ENCODE data around the gene PHLDB1.

Gene PHLDB1

GRCh38 chr11:118640332-118641154, 33.1 kb downstream of the PHLDB1 start:
- DNase-seq, result peak; percentile 42

- peak; percentile 94 for DNase-seq
Observed at GRCh38 chr11:118641397-118642019, 34.1 kb downstream of the PHLDB1 start.

- no peak for DNase-seq
Observed at GRCh38 chr11:118643142-118643994, 36.0 kb downstream of the PHLDB1 start.

- no peak for DNase-seq
Observed at GRCh38 chr11:118643995-118644345, 36.6 kb downstream of the PHLDB1 start.

GRCh38 chr11:118644496-118644895, 37.1 kb downstream of the PHLDB1 start:
- no peak for DNase-seq

GRCh38 chr11:118645066-118645715, 37.8 kb downstream of the PHLDB1 start:
- DNase-seq, result no peak

GRCh38 chr11:118646393-118646792, 39.0 kb downstream of the PHLDB1 start:
- DNase-seq, result no peak

GRCh38 chr11:118648291-118648690, 40.9 kb downstream of the PHLDB1 start:
- DNase-seq, result no peak

GRCh38 chr11:118649941-118650340, 42.5 kb downstream of the PHLDB1 start:
- DNase-seq, result no peak

GRCh38 chr11:118650366-118650765, 43.0 kb downstream of the PHLDB1 start:
- no peak for DNase-seq

- DNase-seq, result no peak
Observed at GRCh38 chr11:118651820-118652219, 44.4 kb downstream of the PHLDB1 start.

GRCh38 chr11:118652681-118653181, 45.3 kb downstream of the PHLDB1 start:
- DNase-seq, result no peak

GRCh38 chr11:118653684-118654390, 46.4 kb downstream of the PHLDB1 start:
- no peak for DNase-seq

GRCh38 chr11:118655486-118656190, 48.2 kb downstream of the PHLDB1 start:
- no peak for DNase-seq

GRCh38 chr11:118656563-118657165, 49.2 kb downstream of the PHLDB1 start:
- DNase-seq, result no peak

- no peak for DNase-seq
Observed at GRCh38 chr11:118657238-118657637, 49.8 kb downstream of the PHLDB1 start.

- no peak for DNase-seq
Observed at GRCh38 chr11:118657709-118658428, 50.5 kb downstream of the PHLDB1 start.

GRCh38 chr11:118658429-118659313, 51.3 kb downstream of the PHLDB1 start:
- no peak for DNase-seq

GRCh38 chr11:118659314-118659952, 52.0 kb downstream of the PHLDB1 start:
- DNase-seq, result peak; percentile 88
